ENCODE results near the gene ZNF35. TPM values are rescaled to one million over a fixed set of nuclear protein-coding genes. Genes with fewer than 3 reads are reported as not detected.
"Not testable (repeated sequence)": the region's sequence is repeated elsewhere in the genome, so short reads cannot be mapped to it uniquely, and the experiment has no call there.

The ZNF35 gene
- total RNA-seq, 2 donors from 2014 or later: 16.0 to 16.6 TPM

DNA sequence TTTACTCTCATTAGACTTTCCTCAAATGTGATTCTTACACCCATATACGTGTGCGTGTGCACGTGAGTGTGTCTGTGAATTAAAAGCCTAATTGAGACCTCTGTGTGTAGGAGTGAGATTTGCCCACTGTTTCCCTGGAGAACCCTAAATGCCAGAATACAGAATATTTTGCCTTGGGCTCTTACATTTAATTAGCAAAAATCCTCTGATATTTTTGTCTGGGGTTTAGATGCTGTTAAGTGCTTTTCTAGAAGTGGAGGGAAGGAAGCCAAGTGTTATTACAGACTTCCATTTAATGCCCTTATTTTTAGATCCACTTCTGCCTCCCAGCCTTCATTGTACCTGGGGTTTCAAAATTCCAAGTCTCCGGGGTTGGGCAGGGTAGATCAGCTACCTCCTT is 17.8 kb downstream of the ZNF35 start:
- no peak for DNase-seq
- H3K36me3 Mint-ChIP-seq (ENCODE audit: low read depth): peaks cover 22% of the 10 kb centered on the region
- H3K4me1 ChIP-seq (ENCODE audit: control insufficient read depth, insufficient read depth, low read length): no peaks in the 10 kb centered on the region
- 87 to 97% methylated on average over 3 to 4 of the region's 4 CpGs for WGBS, 2 experiments (ENCODE audit: insufficient coverage in 1 of 2, insufficient read length in 1 of 2)
- H3K27me3 Mint-ChIP-seq (ENCODE audit: insufficient read depth): no peaks in the 10 kb centered on the region
- H3K27ac Mint-ChIP-seq: no peak overlapping the region
- TF ChIP-seq, protein P1, sequence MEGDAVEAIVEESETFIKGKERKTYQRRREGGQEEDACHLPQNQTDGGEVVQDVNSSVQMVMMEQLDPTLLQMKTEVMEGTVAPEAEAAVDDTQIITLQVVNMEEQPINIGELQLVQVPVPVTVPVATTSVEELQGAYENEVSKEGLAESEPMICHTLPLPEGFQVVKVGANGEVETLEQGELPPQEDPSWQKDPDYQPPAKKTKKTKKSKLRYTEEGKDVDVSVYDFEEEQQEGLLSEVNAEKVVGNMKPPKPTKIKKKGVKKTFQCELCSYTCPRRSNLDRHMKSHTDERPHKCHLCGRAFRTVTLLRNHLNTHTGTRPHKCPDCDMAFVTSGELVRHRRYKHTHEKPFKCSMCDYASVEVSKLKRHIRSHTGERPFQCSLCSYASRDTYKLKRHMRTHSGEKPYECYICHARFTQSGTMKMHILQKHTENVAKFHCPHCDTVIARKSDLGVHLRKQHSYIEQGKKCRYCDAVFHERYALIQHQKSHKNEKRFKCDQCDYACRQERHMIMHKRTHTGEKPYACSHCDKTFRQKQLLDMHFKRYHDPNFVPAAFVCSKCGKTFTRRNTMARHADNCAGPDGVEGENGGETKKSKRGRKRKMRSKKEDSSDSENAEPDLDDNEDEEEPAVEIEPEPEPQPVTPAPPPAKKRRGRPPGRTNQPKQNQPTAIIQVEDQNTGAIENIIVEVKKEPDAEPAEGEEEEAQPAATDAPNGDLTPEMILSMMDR (conservative IDR thresholded peaks at IDR 0.05): no peak
- no peak overlapping the region for H3K27ac ChIP-seq (ENCODE audit: low read depth, low read length)
- no peak overlapping the region for H3K4me3 Mint-ChIP-seq
- H3K36me3 ChIP-seq (ENCODE audit: control insufficient read depth, insufficient read depth, low read length): peaks cover 13% of the 10 kb centered on the region
- peaks cover 16% of the 10 kb centered on the region for H3K9me3 Mint-ChIP-seq
- H3K4me3 ChIP-seq (ENCODE audit: low read length): no peak overlapping the region
- H3K9ac ChIP-seq (ENCODE audit: extremely low read depth, low read length, poor library complexity, severe bottlenecking): no peak overlapping the region
- H3K27me3 ChIP-seq (ENCODE audit: control insufficient read depth, insufficient read depth, low read length, poor library complexity, severe bottlenecking): no peaks in the 10 kb centered on the region
- H3K9me3 ChIP-seq (ENCODE audit: control insufficient read depth, low read length): peaks cover 6% of the 10 kb centered on the region
- no peaks in the 10 kb centered on the region for H3K4me1 Mint-ChIP-seq

DNA sequence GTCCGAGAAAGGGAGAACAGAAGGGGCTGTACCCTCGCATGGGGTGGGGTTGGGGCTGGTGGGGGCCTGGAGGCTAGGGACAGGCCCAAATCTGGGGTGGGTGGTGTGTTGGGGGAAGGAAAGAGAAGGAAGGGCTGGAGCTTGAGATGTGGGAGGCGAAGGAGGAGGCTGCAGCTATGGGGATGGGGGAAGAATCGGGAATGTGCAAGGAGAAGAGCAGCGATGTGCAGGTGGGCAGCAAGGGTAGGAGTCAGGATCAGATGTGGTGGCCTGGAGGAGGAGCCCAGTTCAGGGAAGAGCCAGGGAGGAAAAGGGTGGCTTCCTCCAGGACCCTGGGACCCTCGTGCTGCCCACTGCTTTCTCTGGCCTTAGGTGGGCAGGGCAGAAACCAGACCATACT is 21.2 kb downstream of the ZNF35 start:
- peaks cover 31% of the 10 kb centered on the region for H3K9me3 Mint-ChIP-seq
- H3K27me3 ChIP-seq (ENCODE audit: control insufficient read depth, insufficient read depth, low read length, poor library complexity, severe bottlenecking): no peaks in the 10 kb centered on the region
- H3K9me3 ChIP-seq (ENCODE audit: control insufficient read depth, low read length): peaks cover 17% of the 10 kb centered on the region
- H3K4me1 ChIP-seq (ENCODE audit: control insufficient read depth, insufficient read depth, low read length): no peaks in the 10 kb centered on the region
- peaks cover 17% of the 10 kb centered on the region for H3K36me3 Mint-ChIP-seq (ENCODE audit: low read depth)
- no peak for DNase-seq
- H3K4me3 Mint-ChIP-seq: no peak overlapping the region
- no peak overlapping the region for H3K27ac Mint-ChIP-seq
- no peaks in the 10 kb centered on the region for H3K4me1 Mint-ChIP-seq
- peaks cover 9% of the 10 kb centered on the region for H3K27me3 Mint-ChIP-seq (ENCODE audit: insufficient read depth)
- TF ChIP-seq, protein P1 (conservative IDR thresholded peaks at IDR 0.05): no peak
- no peaks in the 10 kb centered on the region for H3K36me3 ChIP-seq (ENCODE audit: control insufficient read depth, insufficient read depth, low read length)
- WGBS, 2 experiments (ENCODE audit: insufficient coverage in 1 of 2, insufficient read length in 1 of 2): 86 to 88% methylated on average over 6 of the region's 6 CpGs
- no peak overlapping the region for H3K4me3 ChIP-seq (ENCODE audit: low read length)
- H3K9ac ChIP-seq (ENCODE audit: extremely low read depth, low read length, poor library complexity, severe bottlenecking): no peak overlapping the region
- H3K27ac ChIP-seq (ENCODE audit: low read depth, low read length): no peak overlapping the region

DNA sequence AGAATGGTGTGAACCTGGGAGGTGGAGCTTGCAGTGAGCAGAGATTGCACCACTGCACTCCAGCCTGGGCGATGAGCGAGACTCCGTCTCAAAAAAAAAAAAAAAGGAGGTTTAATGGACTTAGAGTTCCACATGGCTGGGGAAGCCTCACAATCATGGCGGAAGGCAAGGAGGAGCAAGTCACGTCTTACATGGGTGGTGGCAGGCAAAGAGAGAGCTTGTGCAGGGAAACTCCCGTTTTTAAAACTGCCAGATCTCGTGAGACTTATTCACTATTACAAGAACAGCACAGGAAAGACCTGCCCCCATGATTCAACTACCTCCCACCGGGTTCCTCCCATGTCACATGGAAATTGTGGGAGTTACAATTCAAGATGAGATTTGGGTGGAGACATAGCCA is 24.9 kb downstream of the ZNF35 start:
- peaks cover 11% of the 10 kb centered on the region for H3K9me3 ChIP-seq (ENCODE audit: control insufficient read depth, low read length)
- H3K27ac Mint-ChIP-seq; H3K4me1 Mint-ChIP-seq; H3K27me3 ChIP-seq (ENCODE audit: control insufficient read depth, insufficient read depth, low read length, poor library complexity, severe bottlenecking); H3K9ac ChIP-seq (ENCODE audit: extremely low read depth, low read length, poor library complexity, severe bottlenecking); DNase-seq; H3K36me3 ChIP-seq (ENCODE audit: control insufficient read depth, insufficient read depth, low read length); H3K4me3 Mint-ChIP-seq; H3K27me3 Mint-ChIP-seq (ENCODE audit: insufficient read depth); H3K4me1 ChIP-seq (ENCODE audit: control insufficient read depth, insufficient read depth, low read length); H3K4me3 ChIP-seq (ENCODE audit: low read length); H3K27ac ChIP-seq (ENCODE audit: low read depth, low read length): not testable (repeated sequence)
- Mint-ChIP-seq H3K9me3 (peaks cover 22% of the 10 kb centered on the region), H3K36me3 (ENCODE audit: low read depth) (peaks cover 14% of the 10 kb centered on the region)
- 91 to 100% methylated on average over 2 to 7 of the region's 8 CpGs for WGBS, 2 experiments (ENCODE audit: insufficient coverage in 1 of 2, insufficient read length in 1 of 2)

DNA sequence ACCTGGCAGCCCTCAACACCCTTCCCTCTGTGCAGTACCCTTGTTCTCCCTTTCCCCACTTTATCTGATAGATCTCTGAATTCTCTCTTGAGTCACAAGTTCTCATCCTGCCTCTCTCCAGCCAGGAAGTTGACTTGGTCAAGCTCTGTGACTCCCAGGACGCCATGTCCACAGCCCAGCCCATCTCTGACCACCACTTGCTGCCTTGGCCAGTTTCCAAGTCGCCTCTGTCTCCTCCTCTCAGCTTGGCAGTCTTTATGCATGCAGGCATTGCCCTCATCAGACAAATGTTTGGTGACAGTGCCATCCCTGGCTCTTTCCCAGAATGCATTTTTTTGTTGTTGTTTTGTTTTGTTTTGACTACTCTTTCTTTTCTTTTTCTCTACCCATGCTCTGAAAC is 25.7 kb downstream of the ZNF35 start:
- H3K9ac ChIP-seq (ENCODE audit: extremely low read depth, low read length, poor library complexity, severe bottlenecking): no peak overlapping the region
- TF ChIP-seq, protein P1 (conservative IDR thresholded peaks at IDR 0.05): no peak
- peaks cover 11% of the 10 kb centered on the region for H3K27me3 Mint-ChIP-seq (ENCODE audit: insufficient read depth)
- H3K27me3 ChIP-seq (ENCODE audit: control insufficient read depth, insufficient read depth, low read length, poor library complexity, severe bottlenecking): no peaks in the 10 kb centered on the region
- H3K36me3 ChIP-seq (ENCODE audit: control insufficient read depth, insufficient read depth, low read length): no peaks in the 10 kb centered on the region
- 68 to 90% methylated on average over 2 of the region's 2 CpGs for WGBS, 2 experiments (ENCODE audit: insufficient coverage in 1 of 2, insufficient read length in 1 of 2)
- H3K4me1 ChIP-seq (ENCODE audit: control insufficient read depth, insufficient read depth, low read length): peaks cover 4% of the 10 kb centered on the region
- peaks cover 14% of the 10 kb centered on the region for H3K36me3 Mint-ChIP-seq (ENCODE audit: low read depth)
- peaks cover 22% of the 10 kb centered on the region for H3K9me3 Mint-ChIP-seq
- peaks cover 4% of the 10 kb centered on the region for H3K4me1 Mint-ChIP-seq
- H3K9me3 ChIP-seq (ENCODE audit: control insufficient read depth, low read length): peaks cover 11% of the 10 kb centered on the region
- no peak overlapping the region for H3K4me3 Mint-ChIP-seq
- H3K27ac Mint-ChIP-seq: no peak overlapping the region
- H3K27ac ChIP-seq (ENCODE audit: low read depth, low read length): no peak overlapping the region
- no peak overlapping the region for H3K4me3 ChIP-seq (ENCODE audit: low read length)
- DNase-seq: no peak
